Endothelial cell of umbilical vein (primary cell): ENCODE results near the gene MYO5B.

ENCODE experiments used
- CTCF ChIP-seq, 2 donors: IDR thresholded peaks; 1 replicate in 1 of 2; 2 replicates in 1 of 2; pipeline ENCODE4 v1.5.1; 2011; ENCODE audit warnings: low read length in 2 of 2, mild to moderate bottlenecking in 2 of 2, moderate library complexity in 2 of 2, control low read depth in 1 of 2, inconsistent platforms in 1 of 2, low read depth in 1 of 2; ENCODE audit not compliant: insufficient read depth in 1 of 2; ENCODE audit errors: extremely low read depth in 1 of 2
- JUN ChIP-seq: IDR thresholded peaks from 2 replicates; pipeline ENCODE4 v1.6.1; 2011; ENCODE audit warnings: borderline replicate concordance, low read depth; ENCODE audit not compliant: insufficient read length, insufficient read depth
- MAX ChIP-seq: IDR thresholded peaks from 2 replicates; pipeline ENCODE4 v1.6.1; 2011; ENCODE audit not compliant: insufficient read depth, insufficient read length
- MYC ChIP-seq: IDR thresholded peaks from one replicate; pipeline ENCODE4 v1.6.1; 2011; ENCODE audit warnings: mild to moderate bottlenecking, low read depth, low read length
- POLR2A ChIP-seq: IDR thresholded peaks from 2 replicates; pipeline ENCODE4 v1.6.1; 2012; ENCODE audit warnings: low read depth, mild to moderate bottlenecking, control low read depth, low read length
- POLR2AphosphoS5 ChIP-seq: IDR thresholded peaks from 2 replicates; pipeline ENCODE4 v1.6.1; 2012; ENCODE audit warnings: low read depth, mild to moderate bottlenecking, control low read depth, low read length, moderate library complexity; ENCODE audit not compliant: insufficient read depth

- TF ChIP-seq MAX: no peak
- TF ChIP-seq CTCF (IDR thresholded peaks at IDR 0.05; ENCODE audit: extremely low read depth in 1 of 2, insufficient read depth in 1 of 2, low read depth in 1 of 2, low read length in 2 of 2): no peak
- TF ChIP-seq POLR2A: no peak
- TF ChIP-seq POLR2AphosphoS5: no peak
- TF ChIP-seq MYC: no peak
- no peak for TF ChIP-seq JUN
Observed at GRCh38 chr18:50053111-50053510, 141.8 kb downstream of the MYO5B start.
